ENCODE measurements around the gene SRGAP3. TPM values are rescaled to one million over a fixed set of nuclear protein-coding genes. Genes with fewer than 3 reads are reported as not detected.

SRGAP3 gene
- total RNA-seq, 2 donors from 2014 or later: 10.9 to 11.4 TPM

- Histone ChIP-seq H3K4me1 (peaks cover 13% of the 10 kb centered on the region), H3K36me3 (replicated peaks in 1 of 2; ENCODE audit: insufficient read depth in 1 of 2, low read depth in 2 of 2) (no peaks in the 10 kb centered on the region), H3K9me3 (no peaks in the 10 kb centered on the region), H3K4me3 (no peak overlapping the region), H3K27me3 (no peaks in the 10 kb centered on the region), H3K27ac (no peak overlapping the region)
- intact Hi-C loops (cut with DNase I): no loop called here
- 77 to 86% methylated on average over 2 of the region's 2 CpGs for WGBS, 2 donors
- ATAC-seq: no peak
- TF ChIP-seq CTCF (IDR thresholded peaks at IDR 0.05) (no peak), POLR2A (IDR thresholded peaks at IDR 0.05) (no peak)
- no peak for DNase-seq
These were observed 283.2 kb downstream of the SRGAP3 start for GRCh38 chr3:8966150-8966819.

- DNase-seq: no peak
- H3K4me3 ChIP-seq: no peak overlapping the region
- intact Hi-C loops (cut with DNase I): no loop called here
- H3K9me3 ChIP-seq: no peaks in the 10 kb centered on the region
- H3K27me3 ChIP-seq: no peaks in the 10 kb centered on the region
- ATAC-seq: no peak
- peak overlapping the region in 1 of 4 donors; percentile 27 for H3K27ac ChIP-seq
- H3K4me1 ChIP-seq: peaks cover 13% of the 10 kb centered on the region
- no peaks in the 10 kb centered on the region for H3K36me3 ChIP-seq (replicated peaks in 1 of 2; ENCODE audit: insufficient read depth in 1 of 2, low read depth in 2 of 2)
- no peak for TF ChIP-seq POLR2A (IDR thresholded peaks at IDR 0.05)
- TF ChIP-seq CTCF (IDR thresholded peaks at IDR 0.05): no peak
- WGBS, 2 donors: 70 to 73% methylated on average over 11 of the region's 11 CpGs
These were observed 284.7 kb downstream of the SRGAP3 start for GRCh38 chr3:8964436-8965370.

GRCh38 chr3:8963137-8963853, 286.2 kb downstream of the SRGAP3 start, which contains the start of gene RAD18:
TSS of gene RAD18 (minus strand) at chr3:8963472. CDS start at chr3:8963385, 87 bp downstream.
- 1% methylated on average over 33 to 45 of the region's 45 CpGs for WGBS, 2 donors
- intact Hi-C loops (cut with DNase I): no loop called here
- ATAC-seq (peak; percentile 98), DNase-seq (peak; percentile 92 to 93 (median 93))
- no peak for TF ChIP-seq CTCF (IDR thresholded peaks at IDR 0.05)
- peak in 2 of 3 donors; percentile 42 to 48 for TF ChIP-seq POLR2A (IDR thresholded peaks at IDR 0.05)
- H3K27me3 ChIP-seq: no peaks in the 10 kb centered on the region
- H3K36me3 ChIP-seq (replicated peaks in 1 of 2; ENCODE audit: insufficient read depth in 1 of 2, low read depth in 2 of 2): no peaks in the 10 kb centered on the region
- H3K4me3 ChIP-seq: peak within 1 kb of the TSS; percentile 61 to 91
- H3K27ac ChIP-seq: peak within 1 kb of the TSS; percentile 29 to 77 (median 66)
- H3K4me1 ChIP-seq: peaks cover 13% of the 10 kb centered on the region
- H3K9me3 ChIP-seq: no peaks in the 10 kb centered on the region

- intact Hi-C loops (cut with DNase I): no loop called here
- WGBS, 2 donors: 24 to 25% methylated on average over 6 of the region's 6 CpGs
- Histone ChIP-seq H3K27me3 (no peaks in the 10 kb centered on the region), H3K27ac (no peak overlapping the region), H3K36me3 (replicated peaks in 1 of 2; ENCODE audit: insufficient read depth in 1 of 2, low read depth in 2 of 2) (no peaks in the 10 kb centered on the region), H3K4me1 (peaks cover 13% of the 10 kb centered on the region), H3K4me3 (no peak overlapping the region), H3K9me3 (no peaks in the 10 kb centered on the region)
- ATAC-seq (no peak), DNase-seq (no peak)
- no peak for TF ChIP-seq POLR2A (IDR thresholded peaks at IDR 0.05)
- TF ChIP-seq CTCF (IDR thresholded peaks at IDR 0.05): no peak
These were observed 287.1 kb downstream of the SRGAP3 start for GRCh38 chr3:8962226-8962861.

All from body of pancreas (tissue), 4 donors.